Right lobe of liver (tissue), 4 donors: Measurements from ENCODE around the gene SAMD9.

Experiments
- CTCF ChIP-seq, 4 donors: fragments of 200-600 bp in 3 of 4; fragments of 450-650 bp in 1 of 4; IDR thresholded peaks; one replicate each; pipeline versions ENCODE4 v1.5.1 to v1.8.0; 2016 to 2022; ENCODE audit warnings: antibody characterized with exemption in 4 of 4, mild to moderate bottlenecking in 2 of 4
- POLR2A ChIP-seq: fragments of 450-650 bp; IDR thresholded peaks from one replicate; pipeline ENCODE4 v1.6.1; 2017; ENCODE audit warnings: antibody characterized with exemption, mild to moderate bottlenecking
- donor health status: DM: no; HTN: no; CAD: no.
- donor health status: DM: no; HTN: no; CAD: no.
- donor health status: DM: no; HTN: yes; CAD: no.

- TF ChIP-seq CTCF (IDR thresholded peaks at IDR 0.05) (no peak), POLR2A (no peak)
Measured at GRCh38 chr7:93060025-93060424, 57.8 kb downstream of the SAMD9 start.
